ENCODE data around the gene CCDC28B.

GRCh38 chr1:32197074-32197473, 3.3 kb upstream of the CCDC28B start:
- TF ChIP-seq, protein P1, sequence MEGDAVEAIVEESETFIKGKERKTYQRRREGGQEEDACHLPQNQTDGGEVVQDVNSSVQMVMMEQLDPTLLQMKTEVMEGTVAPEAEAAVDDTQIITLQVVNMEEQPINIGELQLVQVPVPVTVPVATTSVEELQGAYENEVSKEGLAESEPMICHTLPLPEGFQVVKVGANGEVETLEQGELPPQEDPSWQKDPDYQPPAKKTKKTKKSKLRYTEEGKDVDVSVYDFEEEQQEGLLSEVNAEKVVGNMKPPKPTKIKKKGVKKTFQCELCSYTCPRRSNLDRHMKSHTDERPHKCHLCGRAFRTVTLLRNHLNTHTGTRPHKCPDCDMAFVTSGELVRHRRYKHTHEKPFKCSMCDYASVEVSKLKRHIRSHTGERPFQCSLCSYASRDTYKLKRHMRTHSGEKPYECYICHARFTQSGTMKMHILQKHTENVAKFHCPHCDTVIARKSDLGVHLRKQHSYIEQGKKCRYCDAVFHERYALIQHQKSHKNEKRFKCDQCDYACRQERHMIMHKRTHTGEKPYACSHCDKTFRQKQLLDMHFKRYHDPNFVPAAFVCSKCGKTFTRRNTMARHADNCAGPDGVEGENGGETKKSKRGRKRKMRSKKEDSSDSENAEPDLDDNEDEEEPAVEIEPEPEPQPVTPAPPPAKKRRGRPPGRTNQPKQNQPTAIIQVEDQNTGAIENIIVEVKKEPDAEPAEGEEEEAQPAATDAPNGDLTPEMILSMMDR (conservative IDR thresholded peaks at IDR 0.05 in 1 of 2, IDR thresholded peaks at IDR 0.05 in 1 of 2; ENCODE audit: low read depth in 1 of 2, low read length in 2 of 2), result no peak
- TF ChIP-seq EZH2 (IDR thresholded peaks at IDR 0.05; ENCODE audit: low read length, missing control alignments), result no peak
